ENCODE data around the gene OAS2.

The OAS2 gene

DNA sequence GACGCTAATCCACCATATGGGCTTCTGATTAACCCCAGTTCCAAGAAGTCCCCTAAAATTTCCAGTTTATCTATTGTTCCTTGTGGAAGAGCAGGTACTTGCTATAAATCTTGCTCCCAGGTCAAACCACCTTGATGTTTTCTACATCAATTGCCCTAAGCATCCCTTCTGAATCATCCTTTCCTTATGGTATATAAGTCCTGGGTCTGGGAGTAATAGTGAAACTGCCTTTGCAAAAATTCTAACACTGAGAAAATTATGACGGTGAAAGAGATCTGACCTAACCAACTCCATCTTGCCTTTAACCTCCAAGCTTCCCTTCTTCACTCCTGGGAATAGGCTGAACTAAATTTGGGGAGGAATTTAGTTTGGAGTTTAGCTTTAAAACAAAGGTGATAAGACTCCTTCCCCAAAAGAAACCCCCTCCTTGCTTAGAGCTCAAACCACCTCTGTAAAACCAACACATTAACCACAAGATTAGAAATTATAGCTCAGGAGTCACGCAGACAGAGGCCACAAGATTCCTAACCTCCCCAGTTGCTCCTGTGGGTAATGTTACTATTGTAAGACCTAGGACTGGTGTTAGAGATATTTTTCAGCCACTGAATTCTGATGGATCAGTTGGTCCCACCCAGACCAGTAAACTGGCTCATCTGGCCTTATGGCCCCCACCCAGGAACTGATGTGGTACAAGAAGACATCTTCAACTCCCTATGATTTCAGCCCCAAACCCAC, 44.4 kb downstream of the OAS2 start:
- DNase-seq: no peak

DNA sequence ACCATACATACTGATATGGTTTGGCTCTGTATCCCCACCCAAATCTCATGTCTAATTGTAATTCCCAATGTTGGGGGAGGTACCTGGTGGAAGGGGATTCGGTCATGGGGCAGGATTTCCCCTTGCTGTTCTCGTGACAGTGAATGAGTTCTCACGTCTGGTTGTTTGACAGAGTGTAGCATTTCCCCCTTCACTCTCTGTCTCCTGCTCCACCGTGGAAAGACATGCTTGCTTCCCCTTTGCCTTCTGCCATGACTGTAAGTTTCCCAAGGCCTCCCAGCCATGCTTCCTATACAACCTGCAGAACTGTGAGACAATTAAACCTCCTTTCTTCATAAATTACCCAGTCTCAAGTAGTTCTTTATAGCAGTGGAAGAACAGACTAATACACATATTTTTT, 49.4 kb downstream of the OAS2 start:
- no peak for DNase-seq

DNA sequence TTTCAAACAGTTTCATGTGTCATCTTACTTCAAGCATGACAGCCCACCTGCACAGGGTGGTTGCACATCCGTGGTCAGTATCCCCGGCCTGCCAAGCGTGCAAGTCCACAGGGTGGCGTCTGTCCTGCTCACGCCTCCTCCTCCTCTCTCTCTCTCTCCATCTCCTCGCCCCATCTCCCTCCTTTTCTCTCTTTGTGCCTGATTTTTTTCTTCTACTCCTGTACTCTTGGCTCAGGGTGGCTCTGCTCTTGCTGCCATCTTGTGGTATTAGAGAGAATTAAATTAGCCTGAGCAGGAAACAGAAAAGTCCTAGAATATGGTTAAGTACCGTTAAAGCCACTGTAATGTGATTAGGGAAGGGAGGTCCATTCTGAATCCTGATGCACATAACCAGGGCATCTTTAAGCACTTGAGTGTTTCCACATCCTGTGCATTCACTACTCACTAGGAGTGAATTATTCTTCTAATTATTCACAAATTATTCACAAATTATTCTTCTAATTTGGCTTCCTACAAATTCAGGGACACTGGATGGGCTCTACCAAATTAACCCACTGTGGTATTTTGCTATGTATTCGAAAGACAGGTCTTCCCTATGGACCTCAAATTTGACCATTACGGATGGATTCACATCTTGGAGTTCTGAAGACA, 52.7 kb downstream of the OAS2 start:
- no peak for DNase-seq

DNA sequence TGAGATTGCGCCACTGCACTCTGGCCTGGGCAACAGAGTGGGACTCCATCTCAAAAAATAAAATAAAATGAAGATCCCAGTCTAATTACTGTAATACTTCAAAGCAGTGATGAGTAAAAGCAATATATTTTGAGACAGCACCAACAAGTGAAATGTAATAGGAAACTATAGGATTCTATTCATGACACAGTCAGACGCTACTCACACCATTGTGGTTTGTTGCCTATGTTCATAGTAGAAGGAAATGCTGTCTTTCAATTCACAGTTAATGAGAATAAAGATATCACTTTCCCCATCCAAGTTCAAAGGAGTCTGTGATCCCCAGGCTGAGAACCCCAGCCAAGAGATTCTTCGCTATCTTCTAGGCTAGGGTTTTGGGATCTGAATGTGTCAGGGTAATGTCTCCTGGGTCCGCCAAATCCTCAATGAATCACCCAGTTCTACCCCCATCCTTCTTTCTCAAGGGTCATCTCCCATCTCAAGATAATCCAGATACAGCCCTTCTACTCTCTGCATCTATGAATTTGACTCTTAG, 61.7 kb downstream of the OAS2 start:
- DNase-seq: no peak

DNA sequence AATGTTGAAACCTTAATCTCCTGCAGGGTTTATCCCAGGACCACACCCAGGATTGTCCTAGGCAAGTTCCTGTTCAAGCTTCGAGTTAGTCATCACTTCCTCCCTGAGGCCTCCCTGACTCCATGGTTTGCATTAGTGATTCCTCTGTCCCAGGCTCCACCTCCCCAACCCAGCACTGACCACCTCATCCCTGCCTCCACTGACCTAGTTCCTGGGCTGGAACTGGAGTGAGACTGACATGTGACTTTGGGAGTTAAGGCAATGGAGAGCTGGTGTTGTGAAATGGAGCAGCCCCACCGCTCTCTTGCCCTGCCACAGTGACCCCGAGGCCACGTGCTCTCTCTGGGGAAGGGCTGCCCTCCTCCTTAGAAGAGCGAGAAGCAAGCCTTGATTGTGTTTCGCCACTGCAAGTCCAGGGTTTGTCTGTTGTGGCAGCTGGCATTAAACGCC, 62.4 kb downstream of the OAS2 start:
- DNase-seq: no peak

GRCh38 chr12:113041560-113041959, 63.2 kb downstream of the OAS2 start:
- DNase-seq: no peak

DNA sequence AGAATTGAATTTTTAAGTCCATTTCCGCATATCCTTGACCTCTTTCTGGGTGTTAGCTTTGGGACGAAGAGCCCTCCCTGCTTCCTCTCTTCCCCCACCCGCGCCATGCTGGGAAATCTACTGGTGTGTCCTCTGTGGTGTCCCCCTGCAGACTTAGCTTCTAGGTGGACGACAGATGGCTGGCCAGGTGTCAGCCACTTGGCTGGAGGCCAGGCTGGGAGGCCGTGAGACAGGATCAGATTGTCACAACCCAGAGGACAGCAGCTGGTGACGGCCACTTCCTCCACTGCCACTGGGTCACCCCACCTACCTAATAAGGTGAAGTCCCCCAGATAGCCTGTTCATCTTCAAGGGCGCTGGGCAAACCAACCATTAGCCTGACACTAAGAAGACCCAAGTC, 64.9 kb downstream of the OAS2 start:
- no peak for DNase-seq

DNA sequence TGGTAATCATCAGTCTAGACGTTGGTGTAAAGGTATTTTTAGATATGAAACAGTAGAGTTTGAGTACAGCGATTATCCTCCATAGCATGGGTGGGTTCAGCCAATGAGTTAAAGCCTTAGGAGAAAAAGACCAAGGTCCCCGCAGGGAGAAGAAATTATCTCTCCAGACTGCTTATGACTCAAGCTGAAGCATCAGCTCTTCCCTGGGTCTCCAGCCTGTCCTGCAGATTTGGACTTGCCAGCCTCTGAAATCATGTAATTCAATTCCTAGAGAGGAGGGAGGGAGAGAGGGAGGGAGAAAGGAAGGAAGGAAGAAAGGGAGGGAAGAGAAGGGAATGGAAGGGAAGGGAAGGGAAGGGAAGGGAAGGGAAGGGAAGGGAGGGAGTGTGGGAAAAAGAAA, 66.2 kb downstream of the OAS2 start:
- no peak for DNase-seq

DNA sequence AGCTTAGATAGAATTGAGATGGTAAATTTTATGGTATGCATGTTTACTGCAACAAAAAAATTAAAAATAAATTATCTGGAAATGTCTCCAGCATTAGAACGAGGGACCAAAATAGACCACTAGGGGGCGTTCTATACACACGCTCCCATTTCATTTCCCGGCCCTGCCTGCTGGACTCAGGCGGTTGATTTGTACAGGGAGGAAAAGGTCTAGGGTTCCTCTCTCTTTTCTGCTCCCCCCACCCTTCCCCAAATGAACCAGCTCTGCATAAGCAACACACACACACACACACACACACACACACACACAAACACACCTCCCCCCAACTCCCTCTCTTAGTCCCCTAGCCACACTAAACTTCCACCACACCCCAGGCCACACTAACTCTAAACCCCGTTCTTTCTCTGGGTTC, 70.4 kb downstream of the OAS2 start:
- peak; percentile 65 for DNase-seq

DNA sequence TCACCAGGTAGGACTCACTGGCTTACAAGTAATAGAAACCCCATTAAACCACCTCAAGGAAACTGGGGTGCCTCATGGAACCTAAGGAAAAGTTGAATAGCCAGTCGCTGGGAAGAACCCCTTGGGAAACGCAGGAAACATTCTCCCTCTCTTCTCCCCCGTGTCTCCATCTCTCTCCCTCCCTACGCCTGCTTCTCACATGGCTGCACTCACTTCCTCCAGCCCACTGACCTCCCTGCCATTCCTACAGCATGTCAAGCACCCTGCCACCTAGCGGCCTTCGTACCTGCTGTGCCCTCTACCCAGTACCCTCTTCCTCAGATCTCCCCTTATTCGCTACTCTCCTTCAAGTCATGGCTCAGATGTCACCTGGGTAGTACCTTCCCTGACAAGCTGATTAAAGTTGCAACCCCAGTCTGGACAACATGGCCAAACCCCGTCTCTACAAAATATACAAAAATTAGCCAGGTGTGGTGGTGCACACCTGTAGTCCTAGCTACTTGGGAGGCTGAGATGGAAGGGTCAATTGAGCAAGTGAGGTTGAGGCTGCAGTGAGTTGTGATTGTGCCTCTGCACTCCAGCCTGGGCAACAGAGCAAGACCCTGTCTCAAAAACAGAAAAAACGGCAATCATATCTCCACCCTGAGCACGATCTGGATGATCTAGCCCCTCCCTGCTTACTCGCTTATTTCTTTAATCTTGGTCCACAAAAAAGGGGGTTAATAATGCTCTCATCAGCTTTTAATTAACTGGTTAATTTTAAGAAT, 71.8 kb downstream of the OAS2 start:
- DNase-seq: no peak

DNA sequence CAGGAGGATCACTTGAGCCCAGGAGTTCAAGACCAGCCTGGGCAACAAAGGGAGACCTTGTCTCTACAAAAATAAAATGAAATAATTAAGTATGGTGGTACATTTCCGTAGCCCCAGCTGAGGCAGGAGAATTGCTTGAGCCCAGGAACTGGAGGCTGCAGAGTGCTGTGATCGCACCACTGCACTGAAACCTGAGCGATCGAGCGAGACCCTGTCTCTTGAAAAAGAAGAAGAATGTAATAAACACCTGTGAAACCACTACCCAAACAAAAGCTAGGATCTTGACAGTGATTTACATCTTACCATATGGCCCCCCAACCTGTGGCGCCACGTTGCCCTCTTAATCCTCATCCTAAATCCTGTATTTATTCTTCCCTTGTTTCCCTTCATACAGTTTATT, 72.5 kb downstream of the OAS2 start:
- no peak for DNase-seq

- DNase-seq: no peak
Measured at GRCh38 chr12:113051759-113052158, 73.4 kb downstream of the OAS2 start.

- DNase-seq: no peak
Measured at GRCh38 chr12:113052326-113052725, 74.0 kb downstream of the OAS2 start.

GRCh38 chr12:113054948-113055486, 76.7 kb downstream of the OAS2 start:
- no peak for DNase-seq

- DNase-seq: no peak
Measured at GRCh38 chr12:113055594-113056380, 77.5 kb downstream of the OAS2 start.

GRCh38 chr12:113056381-113056630, 78.0 kb downstream of the OAS2 start:
- no peak for DNase-seq

GRCh38 chr12:113056631-113057488, 78.5 kb downstream of the OAS2 start, which contains the start of gene DTX1:
Gene DTX1 (plus strand): TSS chr12:113056730. CDS start chr12:113058193, 1,463 bp downstream.
- peak; percentile 43 to 59 for DNase-seq

GRCh38 chr12:113057565-113058485, 79.5 kb downstream of the OAS2 start:
- DNase-seq: no peak

GRCh38 chr12:113058553-113058952, 80.2 kb downstream of the OAS2 start:
- DNase-seq: no peak

GRCh38 chr12:113059071-113059595, 80.8 kb downstream of the OAS2 start:
- peak; percentile 41 to 54 for DNase-seq
